Karpas-422 (cell line): ENCODE measurements around the gene LILRA5. TPM values are rescaled to one million over a fixed set of nuclear protein-coding genes. Genes with fewer than 3 reads are reported as not detected.

Experiments
- small RNA-seq: library from RNA; depleted of rRNA; stranded (forward); fragments of <200 nt; gene quantifications from one replicate; pipeline ENCODE3, GENCODE V24; 2014
- total RNA-seq: library from RNA; depleted of rRNA; stranded (reverse); fragments of >200 nt; shearing (Covaris generic); gene quantifications from 2 replicates; pipeline ENCODE4 v1.2.3, GENCODE V29; 2014; ENCODE audit warnings: low replicate concordance; rRNA removed

LILRA5 gene
- total RNA-seq, 1 experiment from 2014 or later, result not detected

Small RNA genes within 50 kb of the gene (small RNA-seq; reads per million reads assigned to genes)
- gene AC245884.12 (not detected), gene MIR4752 (not detected), gene RNU6-1307P (not detected)

Other genes starting within 250 kb of the LILRA5 start
- gene VSTM1, start 249.3 kb downstream of the LILRA5 start, total RNA-seq, result not detected in 2 replicates
- not detected in 2 replicates for gene TARM1, start 231.8 kb downstream of the LILRA5 start, total RNA-seq
- 0.22 TPM in 1 of 2 replicates, not detected in the other for gene OSCAR, start 212.4 kb downstream of the LILRA5 start, total RNA-seq
- gene NDUFA3, start 210.3 kb downstream of the LILRA5 start, total RNA-seq, result 79.5 and 105 TPM in 2 replicates
- 21.5 and 39.9 TPM in 2 replicates for gene TFPT, start 197.5 kb downstream of the LILRA5 start, total RNA-seq
- 25.2 and 61.3 TPM in 2 replicates for gene PRPF31, start 197.4 kb downstream of the LILRA5 start, total RNA-seq
- gene CNOT3, start 175.4 kb downstream of the LILRA5 start, total RNA-seq, result 31.2 and 45.0 TPM in 2 replicates
- gene LENG1, start 153.4 kb downstream of the LILRA5 start, total RNA-seq, result 1.6 and 14.0 TPM in 2 replicates
- gene TMC4, start 140.0 kb downstream of the LILRA5 start, total RNA-seq, result 6.2 TPM in 1 of 2 replicates, not detected in the other
- gene MBOAT7, start 123.6 kb downstream of the LILRA5 start, total RNA-seq, result 85.6 and 90.0 TPM in 2 replicates
- 28.1 and 39.8 TPM in 2 replicates for gene TSEN34, start 121.9 kb downstream of the LILRA5 start, total RNA-seq
- gene RPS9, start 112.3 kb downstream of the LILRA5 start, total RNA-seq, result 3,304 and 6,295 TPM in 2 replicates
- 0.11 TPM in 1 of 2 replicates, not detected in the other for gene LILRB3, start 90.2 kb downstream of the LILRA5 start, total RNA-seq
- gene LILRA6, start 70.4 kb downstream of the LILRA5 start, total RNA-seq, result not detected in 2 replicates
- not detected in 2 replicates for gene LILRB5, start 55.9 kb downstream of the LILRA5 start, total RNA-seq
- gene LILRB2, start 32.1 kb downstream of the LILRA5 start, total RNA-seq, result 0.22 and 0.61 TPM in 2 replicates
- gene LILRA4, start 26.0 kb upstream of the LILRA5 start, total RNA-seq, result 0.75 and 10.5 TPM in 2 replicates
- 0.15 and 0.61 TPM in 2 replicates for gene LAIR1, start 51.8 kb upstream of the LILRA5 start, total RNA-seq
- not detected in 2 replicates for gene TTYH1, start 102.3 kb upstream of the LILRA5 start, total RNA-seq
- 88.3 and 99.4 TPM in 2 replicates for gene LENG8, start 136.0 kb upstream of the LILRA5 start, total RNA-seq
- 5.0 and 14.1 TPM in 2 replicates for gene LENG9, start 150.6 kb upstream of the LILRA5 start, total RNA-seq
- gene CDC42EP5, start 160.1 kb upstream of the LILRA5 start, total RNA-seq, result not detected in 2 replicates
- gene LAIR2, start 189.7 kb upstream of the LILRA5 start, total RNA-seq, result not detected in 2 replicates